ENCODE results near the gene PVR. TPM values are rescaled to one million over a fixed set of nuclear protein-coding genes. Genes with fewer than 3 reads are reported as not detected.

Gene PVR
- total RNA-seq, 1 experiment from 2014 or later = 52.1 TPM

GRCh38 chr19:44687888-44688287 is 44.2 kb downstream of the PVR start:
- ChIA-PET POLR2A (ENCODE audit: unreplicated experiment) (no interaction called here), CTCF (interaction anchor here (0.6 to 0.7 kb wide), 4 partner anchors 11 to 169 kb away, joined by 3 to 5 read pairs (median 4); no protein-coding TSS in a partner anchor)
- Histone ChIP-seq H3K4me2 (no peak overlapping the region), H3K9me2 (ENCODE audit: insufficient read depth) (no peaks in the 10 kb centered on the region), H2AFZ (no peak overlapping the region), H3F3A (ENCODE audit: insufficient read depth, low read depth) (peaks cover 77% of the 10 kb centered on the region), H3K9me3 (ENCODE audit: insufficient read depth, low read depth) (no peaks in the 10 kb centered on the region), H3K27ac (no peak overlapping the region), H3K27me3 (ENCODE audit: insufficient read depth, low read depth) (no peaks in the 10 kb centered on the region), H3K36me3 (ENCODE audit: low read depth) (no peaks in the 10 kb centered on the region), H3K4me1 (replicated peaks; ENCODE audit: insufficient read depth) (peaks cover 71% of the 10 kb centered on the region), H3K4me3 (no peak overlapping the region), H3K79me2 (ENCODE audit: low read depth) (no peaks in the 10 kb centered on the region), H4K20me1 (ENCODE audit: insufficient read depth) (no peaks in the 10 kb centered on the region)
- DNase-seq = no peak
- intact Hi-C loops (cut with micrococcal nuclease; ENCODE audit: unreplicated experiment) = loop anchor here (2.0 kb wide), 1 partner anchor 33 kb away; no protein-coding TSS in a partner anchor
- TF ChIP-seq EZH2 (IDR thresholded peaks at IDR 0.05; ENCODE audit: low read depth) (no peak), CTCF (conservative IDR thresholded peaks at IDR 0.05) (no peak)
- BruUV-seq (replicated peaks) = no TSS peak

- no peaks in the 10 kb centered on the region for H3K9me2 ChIP-seq (ENCODE audit: insufficient read depth)
- no peaks in the 10 kb centered on the region for H4K20me1 ChIP-seq (ENCODE audit: insufficient read depth)
- H3K4me1 ChIP-seq (replicated peaks; ENCODE audit: insufficient read depth) = peaks cover 83% of the 10 kb centered on the region
- no peaks in the 10 kb centered on the region for H3K9me3 ChIP-seq (ENCODE audit: insufficient read depth, low read depth)
- peak overlapping the region; percentile 8; the same call in 1 of the 2 replicates for H3K4me2 ChIP-seq
- H3K27ac ChIP-seq = peak overlapping the region; percentile 100
- H3F3A ChIP-seq (ENCODE audit: insufficient read depth, low read depth) = peaks cover 66% of the 10 kb centered on the region
- H3K79me2 ChIP-seq (ENCODE audit: low read depth) = no peaks in the 10 kb centered on the region
- no peaks in the 10 kb centered on the region for H3K27me3 ChIP-seq (ENCODE audit: insufficient read depth, low read depth)
- ChIA-PET POLR2A (ENCODE audit: unreplicated experiment) (interaction anchor here (0.5 to 0.7 kb wide), 4 partner anchors 20 to 174 kb away, joined by 3 to 11 read pairs (median 6); no protein-coding TSS in a partner anchor), CTCF (interaction anchor here (0.6 to 1.9 kb wide), 7 partner anchors 29 to 119 kb away, joined by 3 to 16 read pairs (median 5); no protein-coding TSS in a partner anchor)
- H3K36me3 ChIP-seq (ENCODE audit: low read depth) = no peaks in the 10 kb centered on the region
- no TSS peak for BruUV-seq (replicated peaks)
- peak; percentile 60 to 76 for DNase-seq
- no peak for TF ChIP-seq EZH2 (IDR thresholded peaks at IDR 0.05; ENCODE audit: low read depth)
- TF ChIP-seq CTCF (conservative IDR thresholded peaks at IDR 0.05) = peak; percentile 98
- intact Hi-C loops (cut with micrococcal nuclease; ENCODE audit: unreplicated experiment) = loop anchor here (1.0 to 2.0 kb wide), 4 partner anchors 35 to 155 kb away; no protein-coding TSS in a partner anchor
- H3K4me3 ChIP-seq = no peak overlapping the region
- H2AFZ ChIP-seq = no peak overlapping the region
Observed at GRCh38 chr19:44689290-44690130, 45.8 kb downstream of the PVR start.

GRCh38 chr19:44690131-44690440 is 46.4 kb downstream of the PVR start:
- ChIA-PET CTCF (interaction anchor here (1.2 to 1.9 kb wide), 2 partner anchors 34 to 81 kb away, joined by 11 read pairs; no protein-coding TSS in a partner anchor), POLR2A (ENCODE audit: unreplicated experiment) (interaction anchor here (0.7 kb wide), 1 partner anchor 21 kb away, joined by 3 read pairs; no protein-coding TSS in a partner anchor)
- H3K27ac ChIP-seq = peak overlapping the region; percentile 100
- DNase-seq = no peak
- intact Hi-C loops (cut with micrococcal nuclease; ENCODE audit: unreplicated experiment) = no loop called here
- no peaks in the 10 kb centered on the region for H3K9me2 ChIP-seq (ENCODE audit: insufficient read depth)
- no peaks in the 10 kb centered on the region for H3K36me3 ChIP-seq (ENCODE audit: low read depth)
- no peaks in the 10 kb centered on the region for H3K79me2 ChIP-seq (ENCODE audit: low read depth)
- no peaks in the 10 kb centered on the region for H4K20me1 ChIP-seq (ENCODE audit: insufficient read depth)
- no peak overlapping the region for H3K4me3 ChIP-seq
- peaks cover 83% of the 10 kb centered on the region for H3K4me1 ChIP-seq (replicated peaks; ENCODE audit: insufficient read depth)
- H3K9me3 ChIP-seq (ENCODE audit: insufficient read depth, low read depth) = no peaks in the 10 kb centered on the region
- no peaks in the 10 kb centered on the region for H3K27me3 ChIP-seq (ENCODE audit: insufficient read depth, low read depth)
- no TSS peak for BruUV-seq (replicated peaks)
- no peak for TF ChIP-seq EZH2 (IDR thresholded peaks at IDR 0.05; ENCODE audit: low read depth)
- no peak for TF ChIP-seq CTCF (conservative IDR thresholded peaks at IDR 0.05)
- peaks cover 66% of the 10 kb centered on the region for H3F3A ChIP-seq (ENCODE audit: insufficient read depth, low read depth)
- H2AFZ ChIP-seq = no peak overlapping the region
- H3K4me2 ChIP-seq = 0 out of 2 replicates have a peak overlapping the region, but pooled peaks have one; percentile 8
